ENCODE results near the gene HOXA6.

HOXA6 gene

GRCh38 chr7:27176962-27177794 is 29.6 kb upstream of the HOXA6 start:
- no peak for TF ChIP-seq CTCF (conservative IDR thresholded peaks at IDR 0.05; ENCODE audit: low read depth, low read length)
- Histone ChIP-seq H3K4me3 (IDR thresholded peaks at IDR 0.05; ENCODE audit: insufficient read depth, low read depth, low read length) (no peak overlapping the region), H3K4me1 (ENCODE audit: low read depth, poor library complexity, severe bottlenecking) (peaks cover 3% of the 10 kb centered on the region)

GRCh38 chr7:27176524-27176845 is 28.9 kb upstream of the HOXA6 start:
- no peaks in the 10 kb centered on the region for H3K79me2 ChIP-seq (ENCODE audit: insufficient read depth, low read depth)
- H3K27ac ChIP-seq: no peak overlapping the region
- no peak overlapping the region for H2AFZ ChIP-seq (ENCODE audit: low read depth)
- TF ChIP-seq CTCF (conservative IDR thresholded peaks at IDR 0.05; ENCODE audit: low read depth, low read length): no peak
- H3K9ac ChIP-seq: no peak overlapping the region
- H3K27me3 ChIP-seq (ENCODE audit: insufficient read depth, low read depth): peaks cover 7% of the 10 kb centered on the region; the same call in 1 of the 2 replicates
- H3K4me2 ChIP-seq: no peak overlapping the region
- H3K4me1 ChIP-seq (ENCODE audit: low read depth, poor library complexity, severe bottlenecking): peaks cover 10% of the 10 kb centered on the region
- no peaks in the 10 kb centered on the region for H3K36me3 ChIP-seq (ENCODE audit: insufficient read depth)
- no peak overlapping the region for H3K4me3 ChIP-seq (IDR thresholded peaks at IDR 0.05; ENCODE audit: insufficient read depth, low read depth, low read length)
- no peaks in the 10 kb centered on the region for H4K20me1 ChIP-seq (ENCODE audit: insufficient read depth)

More at GRCh38 chr7:27176962-27177794, 29.6 kb upstream of the HOXA6 start:
- Histone ChIP-seq H3K79me2 (ENCODE audit: insufficient read depth, low read depth) (no peaks in the 10 kb centered on the region), H3K36me3 (ENCODE audit: insufficient read depth) (no peaks in the 10 kb centered on the region), H2AFZ (ENCODE audit: low read depth) (no peak overlapping the region), H3K4me2 (no peak overlapping the region), H3K9ac (no peak overlapping the region), H3K27me3 (ENCODE audit: insufficient read depth, low read depth) (peaks cover 7% of the 10 kb centered on the region; the same call in 1 of the 2 replicates), H3K27ac (no peak overlapping the region), H4K20me1 (ENCODE audit: insufficient read depth) (no peaks in the 10 kb centered on the region)

DNA sequence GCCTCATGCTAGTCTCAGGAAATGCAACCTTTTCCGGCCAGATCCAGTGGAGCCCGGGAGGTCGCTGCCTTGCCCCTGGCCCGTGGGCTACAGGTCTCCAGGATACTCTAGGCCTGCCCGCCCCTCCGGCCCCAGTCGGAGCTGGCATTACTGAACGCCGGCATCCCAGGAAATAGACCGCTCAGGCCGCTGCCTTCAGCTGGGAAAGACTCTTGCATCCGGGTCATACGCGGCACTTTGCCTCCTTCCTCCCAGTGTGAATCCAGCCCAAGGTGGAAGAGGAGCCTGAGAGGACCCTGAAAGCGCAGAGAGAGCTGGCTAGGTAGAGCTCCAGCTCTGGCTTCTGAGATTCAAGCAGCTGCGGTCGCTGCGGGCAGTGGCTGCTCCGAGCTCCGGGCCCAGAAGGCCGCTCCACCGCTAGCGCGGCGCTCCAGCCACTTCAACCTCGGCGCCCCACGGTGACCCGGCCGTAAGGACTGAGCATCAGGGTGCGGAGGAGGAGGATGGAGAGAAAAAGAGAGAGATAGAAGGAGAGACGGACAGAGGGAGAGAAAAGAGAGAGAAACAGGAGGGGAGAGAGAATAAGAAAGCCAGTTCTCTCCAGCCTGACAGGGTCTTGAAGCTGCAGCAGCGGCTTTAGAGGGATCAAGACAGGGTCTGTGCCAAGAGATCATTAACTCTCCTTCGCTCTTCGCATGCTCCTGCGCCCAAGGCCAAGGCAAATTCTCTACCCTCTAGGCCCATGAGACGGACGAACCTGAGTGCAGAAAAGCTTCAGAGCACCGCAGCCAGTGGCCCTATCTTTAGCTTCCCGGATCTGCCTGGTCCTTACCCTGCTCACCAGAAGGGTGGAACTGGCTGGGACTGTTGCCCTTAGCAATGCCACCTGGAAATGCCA is 28.3 kb upstream of the HOXA6 start:
- H3K79me2 ChIP-seq (ENCODE audit: insufficient read depth, low read depth): no peaks in the 10 kb centered on the region
- no peak overlapping the region for H3K4me2 ChIP-seq
- H3K4me3 ChIP-seq (IDR thresholded peaks at IDR 0.05; ENCODE audit: insufficient read depth, low read depth, low read length): no peak overlapping the region
- H3K36me3 ChIP-seq (ENCODE audit: insufficient read depth): no peaks in the 10 kb centered on the region
- TF ChIP-seq CTCF (conservative IDR thresholded peaks at IDR 0.05; ENCODE audit: low read depth, low read length): no peak
- no peaks in the 10 kb centered on the region for H4K20me1 ChIP-seq (ENCODE audit: insufficient read depth)
- peaks cover 11% of the 10 kb centered on the region; the same call in 1 of the 2 replicates for H3K27me3 ChIP-seq (ENCODE audit: insufficient read depth, low read depth)
- no peak overlapping the region for H3K9ac ChIP-seq
- no peak overlapping the region for H3K27ac ChIP-seq
- peaks cover 16% of the 10 kb centered on the region for H3K4me1 ChIP-seq (ENCODE audit: low read depth, poor library complexity, severe bottlenecking)
- H2AFZ ChIP-seq (ENCODE audit: low read depth): no peak overlapping the region

GRCh38 chr7:27174874-27175625 is 27.5 kb upstream of the HOXA6 start:
- peaks cover 15% of the 10 kb centered on the region; the same call in 1 of the 2 replicates for H3K27me3 ChIP-seq (ENCODE audit: insufficient read depth, low read depth)
- H3K4me3 ChIP-seq (IDR thresholded peaks at IDR 0.05; ENCODE audit: insufficient read depth, low read depth, low read length): no peak overlapping the region
- H3K36me3 ChIP-seq (ENCODE audit: insufficient read depth): no peaks in the 10 kb centered on the region
- no peak for TF ChIP-seq CTCF (conservative IDR thresholded peaks at IDR 0.05; ENCODE audit: low read depth, low read length)
- H3K4me2 ChIP-seq: no peak overlapping the region
- H3K4me1 ChIP-seq (ENCODE audit: low read depth, poor library complexity, severe bottlenecking): peaks cover 17% of the 10 kb centered on the region
- no peak overlapping the region for H2AFZ ChIP-seq (ENCODE audit: low read depth)
- H3K27ac ChIP-seq: no peak overlapping the region
- H3K9ac ChIP-seq: no peak overlapping the region
- no peaks in the 10 kb centered on the region for H3K79me2 ChIP-seq (ENCODE audit: insufficient read depth, low read depth)
- H4K20me1 ChIP-seq (ENCODE audit: insufficient read depth): no peaks in the 10 kb centered on the region
